Gastroesophageal sphincter (tissue), 4 donors: ENCODE results near the gene PAK1. TPM values are rescaled to one million over a fixed set of nuclear protein-coding genes. Genes with fewer than 3 reads are reported as not detected.

Experiments used
- ATAC-seq: fragments of 150-250 bp; one replicate; pipeline ENCODE4 v1.9.1; 2016; ENCODE audit warnings: mild to moderate bottlenecking, moderate library complexity
- H3K27ac ChIP-seq, 4 donors: fragments of 200-600 bp; sonication (generic) in 3 of 4; 1 replicate in 3 of 4; 2 replicates in 1 of 4; pipeline ENCODE4 v1.5.1; 2016 to 2019
- H3K27me3 ChIP-seq: fragments of 200-600 bp; sonication (generic); one replicate; pipeline ENCODE4 v1.5.1; 2019
- H3K36me3 ChIP-seq, 2 donors: fragments of 200-600 bp; sonication (generic); one replicate each; pipeline ENCODE4 v1.5.1; 2019; ENCODE audit warnings: control low read depth in 1 of 2
- H3K4me1 ChIP-seq, 3 donors: fragments of 200-600 bp; sonication (generic); 1 replicate in 2 of 3; 2 replicates in 1 of 3; pipeline ENCODE4 v1.5.1; 2016 to 2019; ENCODE audit warnings: control low read depth in 2 of 3
- H3K4me3 ChIP-seq, 2 donors: fragments of 200-600 bp; sonication (generic); one replicate each; pipeline ENCODE4 v1.5.1; 2019; ENCODE audit warnings: mild to moderate bottlenecking in 1 of 2, moderate library complexity in 1 of 2
- H3K9me3 ChIP-seq, 3 donors: fragments of 200-600 bp; sonication (generic); one replicate each; pipeline ENCODE4 v1.5.1; 2017 to 2019; ENCODE audit warnings: control low read depth in 2 of 3
- EP300 ChIP-seq: sonication (generic); formaldehyde crosslinking; IDR thresholded peaks from one replicate; pipeline ENCODE4 v1.6.1; 2017; ENCODE audit warnings: antibody characterized with exemption, mild to moderate bottlenecking
- POLR2A ChIP-seq, 2 donors: fragments of 450-650 bp; IDR thresholded peaks; one replicate each; pipeline ENCODE4 v1.6.1; 2017; ENCODE audit warnings: antibody characterized with exemption in 2 of 2, mild to moderate bottlenecking in 2 of 2, moderate library complexity in 1 of 2
- POLR2AphosphoS5 ChIP-seq: sonication (generic); formaldehyde crosslinking; IDR thresholded peaks from one replicate; pipeline ENCODE4 v1.6.1; 2017; ENCODE audit warnings: antibody characterized with exemption
- WGBS, 2 donors: methylation state at CpG; one replicate each; pipeline ENCODE4 v1.1.5; 2018; ENCODE audit warnings: low coverage in 1 of 2; 5-methylcytosine and 5-hydroxymethylcytosine counted together
- total RNA-seq, 4 donors: library from RNA; depleted of rRNA; stranded (reverse); fragments of >200 nt; gene quantifications; one replicate each; pipeline ENCODE4 v1.1.0, GENCODE V29; 2016
- TF ChIP-seq, protein P1 (sequence below), 4 experiments: fragments of 200-600 bp in 2 of 4; fragments of 450-650 bp in 2 of 4; sonication (generic) in 1 of 4; IDR thresholded peaks; one replicate each; pipeline ENCODE4 v1.5.1; 2017 to 2019; ENCODE audit warnings: antibody characterized with exemption in 4 of 4, mild to moderate bottlenecking in 2 of 4, moderate library complexity in 2 of 4

The PAK1 gene
- total RNA-seq, 4 donors from 2014 or later = 29.8 to 48.1 (median 40.2) TPM

DNA sequence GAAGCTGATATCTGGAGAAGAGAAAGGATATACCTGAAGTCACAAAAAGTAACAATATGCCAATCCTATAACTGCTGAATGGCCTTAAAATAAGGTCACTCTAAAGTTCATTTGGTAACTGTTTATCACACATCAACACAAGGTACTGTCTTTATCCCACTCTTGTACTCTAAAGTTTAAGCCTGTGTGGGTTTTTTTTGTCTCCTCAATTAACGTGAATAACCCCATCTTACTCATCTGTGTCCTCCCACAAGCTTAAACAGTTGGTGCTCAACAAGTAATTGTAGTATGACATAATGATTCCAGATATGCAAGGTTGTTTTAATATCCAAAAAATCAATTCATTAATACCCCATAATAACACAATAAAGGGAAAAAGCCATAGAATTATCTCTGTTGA is 42.1 kb downstream of the PAK1 start:
- WGBS, 2 donors = 70 to 80% methylated on average over 1 of the region's 1 CpG
- no peaks in the 10 kb centered on the region for H3K27me3 ChIP-seq
- ATAC-seq = no peak
- H3K9me3 ChIP-seq = no peaks in the 10 kb centered on the region
- H3K4me3 ChIP-seq = no peak overlapping the region
- no peak overlapping the region for H3K27ac ChIP-seq
- TF ChIP-seq, protein P1, sequence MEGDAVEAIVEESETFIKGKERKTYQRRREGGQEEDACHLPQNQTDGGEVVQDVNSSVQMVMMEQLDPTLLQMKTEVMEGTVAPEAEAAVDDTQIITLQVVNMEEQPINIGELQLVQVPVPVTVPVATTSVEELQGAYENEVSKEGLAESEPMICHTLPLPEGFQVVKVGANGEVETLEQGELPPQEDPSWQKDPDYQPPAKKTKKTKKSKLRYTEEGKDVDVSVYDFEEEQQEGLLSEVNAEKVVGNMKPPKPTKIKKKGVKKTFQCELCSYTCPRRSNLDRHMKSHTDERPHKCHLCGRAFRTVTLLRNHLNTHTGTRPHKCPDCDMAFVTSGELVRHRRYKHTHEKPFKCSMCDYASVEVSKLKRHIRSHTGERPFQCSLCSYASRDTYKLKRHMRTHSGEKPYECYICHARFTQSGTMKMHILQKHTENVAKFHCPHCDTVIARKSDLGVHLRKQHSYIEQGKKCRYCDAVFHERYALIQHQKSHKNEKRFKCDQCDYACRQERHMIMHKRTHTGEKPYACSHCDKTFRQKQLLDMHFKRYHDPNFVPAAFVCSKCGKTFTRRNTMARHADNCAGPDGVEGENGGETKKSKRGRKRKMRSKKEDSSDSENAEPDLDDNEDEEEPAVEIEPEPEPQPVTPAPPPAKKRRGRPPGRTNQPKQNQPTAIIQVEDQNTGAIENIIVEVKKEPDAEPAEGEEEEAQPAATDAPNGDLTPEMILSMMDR (IDR thresholded peaks at IDR 0.05) = no peak
- TF ChIP-seq POLR2AphosphoS5 = no peak
- no peak for TF ChIP-seq EP300
- TF ChIP-seq POLR2A (IDR thresholded peaks at IDR 0.05) = no peak
- H3K4me1 ChIP-seq = peaks cover 0 to 4% (median 0%) of the 10 kb centered on the region in 3 donors
- no peaks in the 10 kb centered on the region for H3K36me3 ChIP-seq

DNA sequence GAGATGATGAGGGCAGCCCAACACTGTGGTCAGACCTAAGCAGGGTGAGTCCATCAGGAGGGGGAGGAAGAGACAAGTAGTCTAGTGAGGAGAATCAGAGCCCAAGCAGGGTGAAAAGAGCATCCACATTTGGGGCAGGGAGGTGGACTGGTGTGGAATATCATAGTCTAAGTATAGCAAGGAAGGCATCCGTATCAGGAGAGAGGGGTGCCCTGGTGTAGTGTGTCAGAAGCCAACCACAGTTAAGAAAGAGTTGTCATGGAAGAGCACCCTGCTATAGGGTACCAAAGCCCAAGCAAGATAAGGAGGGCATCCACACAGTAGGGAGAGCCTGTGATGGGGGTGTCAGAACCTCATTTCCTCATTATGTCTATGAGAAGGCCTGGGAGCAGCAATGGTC is 45.3 kb downstream of the PAK1 start:
- no peak overlapping the region for H3K4me3 ChIP-seq
- no peak for TF ChIP-seq POLR2AphosphoS5
- no peak for TF ChIP-seq POLR2A (IDR thresholded peaks at IDR 0.05)
- no peak for TF ChIP-seq EP300
- TF ChIP-seq, protein P1 (IDR thresholded peaks at IDR 0.05) = no peak
- no peak for ATAC-seq

DNA sequence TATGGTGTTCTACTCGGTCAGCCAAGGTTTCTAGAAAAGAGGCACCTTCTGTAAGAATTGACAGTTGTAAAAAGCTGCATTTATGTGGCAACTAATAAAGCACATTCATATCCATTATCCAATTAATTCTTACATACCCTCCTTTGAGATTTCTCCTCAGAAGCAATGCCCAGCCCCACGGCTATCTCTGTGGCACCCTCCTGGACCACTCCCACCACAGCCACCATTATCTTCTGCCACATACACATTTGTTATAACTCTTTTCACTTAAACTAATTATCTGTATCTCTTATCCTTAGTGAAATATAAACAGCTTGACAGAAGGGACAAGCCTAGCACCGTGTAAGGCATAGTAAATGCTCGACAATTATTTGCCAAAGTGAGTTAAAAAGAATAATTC is 48.5 kb downstream of the PAK1 start:
- no peak for ATAC-seq
- 68 to 77% methylated on average over 4 of the region's 4 CpGs for WGBS, 2 donors
- Histone ChIP-seq H3K4me3 (no peak overlapping the region), H3K27ac (no peak overlapping the region), H3K4me1 (no peaks in the 10 kb centered on the region), H3K9me3 (no peaks in the 10 kb centered on the region), H3K36me3 (no peaks in the 10 kb centered on the region), H3K27me3 (no peaks in the 10 kb centered on the region)
- TF ChIP-seq EP300 (no peak), POLR2AphosphoS5 (no peak), POLR2A (IDR thresholded peaks at IDR 0.05) (no peak)
- TF ChIP-seq, protein P1 (IDR thresholded peaks at IDR 0.05) = no peak

More for the DNA sequence above, 45.3 kb downstream of the PAK1 start:
- Histone ChIP-seq H3K4me1 (no peaks in the 10 kb centered on the region), H3K36me3 (no peaks in the 10 kb centered on the region), H3K9me3 (no peaks in the 10 kb centered on the region), H3K27me3 (no peaks in the 10 kb centered on the region), H3K27ac (no peak overlapping the region)
- WGBS, 2 donors = 90 to 100% methylated on average over 1 of the region's 1 CpG

DNA sequence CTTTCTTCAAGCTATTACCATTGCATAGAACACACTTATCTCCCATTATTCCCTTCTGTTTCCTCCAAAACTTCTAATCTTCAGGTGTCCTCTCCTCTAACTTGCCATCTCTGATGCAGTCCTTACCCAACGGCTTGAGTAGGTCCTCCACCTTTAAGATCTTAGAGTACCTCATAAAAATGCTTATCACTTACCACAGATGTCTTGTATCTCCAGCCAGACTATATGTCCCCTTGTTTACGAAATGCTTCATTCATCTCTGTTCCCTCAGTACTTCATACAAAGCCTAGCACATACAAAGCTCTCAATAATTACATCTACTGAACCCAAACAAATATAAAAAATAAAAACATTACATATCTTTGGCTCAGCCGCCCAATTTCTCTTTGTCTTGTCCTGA is 49.2 kb downstream of the PAK1 start:
- 76 to 86% methylated on average over 3 of the region's 3 CpGs for WGBS, 2 donors
- H3K27me3 ChIP-seq = no peaks in the 10 kb centered on the region
- no peaks in the 10 kb centered on the region for H3K9me3 ChIP-seq
- ATAC-seq = no peak
- H3K4me1 ChIP-seq = no peaks in the 10 kb centered on the region
- H3K27ac ChIP-seq = no peak overlapping the region
- H3K36me3 ChIP-seq = no peaks in the 10 kb centered on the region
- H3K4me3 ChIP-seq = no peak overlapping the region
- TF ChIP-seq POLR2AphosphoS5 (no peak), EP300 (no peak), POLR2A (IDR thresholded peaks at IDR 0.05) (no peak)
- TF ChIP-seq, protein P1 (IDR thresholded peaks at IDR 0.05) = no peak

DNA sequence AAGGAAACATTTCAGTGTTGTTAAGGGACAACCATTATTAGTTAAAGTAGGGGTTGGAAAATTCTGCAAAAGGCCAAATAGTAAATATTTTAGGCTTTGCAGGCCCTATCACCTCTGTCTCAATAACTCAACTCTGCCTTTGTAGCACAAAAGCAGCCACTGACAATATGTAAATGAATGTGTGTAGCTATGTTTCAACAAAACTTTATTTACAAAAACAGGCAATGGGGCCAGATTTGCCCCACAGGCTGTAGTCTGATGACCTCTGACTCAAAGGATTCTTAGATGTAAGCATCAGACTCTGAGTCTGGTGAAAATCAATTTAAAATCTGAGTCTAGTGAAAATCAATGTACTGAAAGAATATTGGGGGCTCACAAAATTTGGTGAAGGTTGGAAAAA is 50.3 kb downstream of the PAK1 start:
- no peak for ATAC-seq
- Histone ChIP-seq H3K9me3 (no peaks in the 10 kb centered on the region), H3K27me3 (no peaks in the 10 kb centered on the region), H3K4me3 (no peak overlapping the region), H3K4me1 (peaks cover 0 to 7% (median 0%) of the 10 kb centered on the region in 3 donors), H3K27ac (no peak overlapping the region), H3K36me3 (no peaks in the 10 kb centered on the region)
- TF ChIP-seq EP300 (no peak), POLR2A (IDR thresholded peaks at IDR 0.05) (no peak), POLR2AphosphoS5 (no peak)
- TF ChIP-seq, protein P1 (IDR thresholded peaks at IDR 0.05) = no peak
